ENCODE results near the gene KRT85.

- TF ChIP-seq, protein P1, sequence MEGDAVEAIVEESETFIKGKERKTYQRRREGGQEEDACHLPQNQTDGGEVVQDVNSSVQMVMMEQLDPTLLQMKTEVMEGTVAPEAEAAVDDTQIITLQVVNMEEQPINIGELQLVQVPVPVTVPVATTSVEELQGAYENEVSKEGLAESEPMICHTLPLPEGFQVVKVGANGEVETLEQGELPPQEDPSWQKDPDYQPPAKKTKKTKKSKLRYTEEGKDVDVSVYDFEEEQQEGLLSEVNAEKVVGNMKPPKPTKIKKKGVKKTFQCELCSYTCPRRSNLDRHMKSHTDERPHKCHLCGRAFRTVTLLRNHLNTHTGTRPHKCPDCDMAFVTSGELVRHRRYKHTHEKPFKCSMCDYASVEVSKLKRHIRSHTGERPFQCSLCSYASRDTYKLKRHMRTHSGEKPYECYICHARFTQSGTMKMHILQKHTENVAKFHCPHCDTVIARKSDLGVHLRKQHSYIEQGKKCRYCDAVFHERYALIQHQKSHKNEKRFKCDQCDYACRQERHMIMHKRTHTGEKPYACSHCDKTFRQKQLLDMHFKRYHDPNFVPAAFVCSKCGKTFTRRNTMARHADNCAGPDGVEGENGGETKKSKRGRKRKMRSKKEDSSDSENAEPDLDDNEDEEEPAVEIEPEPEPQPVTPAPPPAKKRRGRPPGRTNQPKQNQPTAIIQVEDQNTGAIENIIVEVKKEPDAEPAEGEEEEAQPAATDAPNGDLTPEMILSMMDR (IDR thresholded peaks at IDR 0.05), result no peak
- TF ChIP-seq POLR2AphosphoS5 (IDR thresholded peaks at IDR 0.05) (no peak), POLR2A (IDR thresholded peaks at IDR 0.05; ENCODE audit: low read depth) (no peak), EP300 (IDR thresholded peaks at IDR 0.05) (no peak)
These were observed 13.9 kb upstream of the KRT85 start for GRCh38 chr12:52381206-52381605.

Measured in esophagus muscularis mucosa (tissue), 4 donors.